ENCODE data around the gene KIAA1191.
A peak's percentile ranks its signal among the peaks of the same experiment; 100 is the strongest.

The KIAA1191 gene

GRCh38 chr5:176365351-176366231 is 4.0 kb upstream of the KIAA1191 start, which contains the start of gene ARL10:
TSS of gene ARL10 (plus strand) at chr5:176365487. CDS start at chr5:176365564, 77 bp downstream.
- peak; percentile 70 for DNase-seq

- DNase-seq, result no peak
Observed at GRCh38 chr5:176364765-176365350, 3.3 kb upstream of the KIAA1191 start.

- no peak for DNase-seq
Observed at GRCh38 chr5:176362233-176362490, 598 bp upstream of the KIAA1191 start.

GRCh38 chr5:176360894-176361436 is 599 bp downstream of the KIAA1191 start:
- DNase-seq, result no peak

GRCh38 chr5:176359658-176360057 is 1.9 kb downstream of the KIAA1191 start:
- DNase-seq, result no peak

- no peak for DNase-seq
Observed at GRCh38 chr5:176356179-176356566, 5.4 kb downstream of the KIAA1191 start.

- DNase-seq, result no peak
Observed at GRCh38 chr5:176355400-176356178, 6.0 kb downstream of the KIAA1191 start.

- no peak for DNase-seq
Observed at GRCh38 chr5:176353533-176353932, 8.0 kb downstream of the KIAA1191 start.

GRCh38 chr5:176352116-176352878 is 9.3 kb downstream of the KIAA1191 start:
- DNase-seq, result no peak

- DNase-seq, result no peak
Observed at GRCh38 chr5:176350416-176350815, 11.1 kb downstream of the KIAA1191 start.

- no peak for DNase-seq
Observed at GRCh38 chr5:176342766-176343458, 18.7 kb downstream of the KIAA1191 start.

GRCh38 chr5:176342158-176342483 is 19.4 kb downstream of the KIAA1191 start:
- no peak for DNase-seq

- DNase-seq, result no peak
Observed at GRCh38 chr5:176341325-176342157, 20.0 kb downstream of the KIAA1191 start.

- DNase-seq, result no peak
Observed at GRCh38 chr5:176339304-176339703, 22.3 kb downstream of the KIAA1191 start.

- DNase-seq, result no peak
Observed at GRCh38 chr5:176337913-176338312, 23.7 kb downstream of the KIAA1191 start.

- no peak for DNase-seq
Observed at GRCh38 chr5:176334031-176334770, 27.4 kb downstream of the KIAA1191 start.

- DNase-seq, result no peak
Observed at GRCh38 chr5:176320577-176320976, 41.0 kb downstream of the KIAA1191 start.

GRCh38 chr5:176319827-176320554 is 41.6 kb downstream of the KIAA1191 start:
- no peak for DNase-seq

- no peak for DNase-seq
Observed at GRCh38 chr5:176317534-176318374, 43.8 kb downstream of the KIAA1191 start.

All from CD4-positive, alpha-beta T cell treated with Interleukin-6 for 4 hours (primary cell).